ENCODE measurements around the gene SMIM30.

DNA sequence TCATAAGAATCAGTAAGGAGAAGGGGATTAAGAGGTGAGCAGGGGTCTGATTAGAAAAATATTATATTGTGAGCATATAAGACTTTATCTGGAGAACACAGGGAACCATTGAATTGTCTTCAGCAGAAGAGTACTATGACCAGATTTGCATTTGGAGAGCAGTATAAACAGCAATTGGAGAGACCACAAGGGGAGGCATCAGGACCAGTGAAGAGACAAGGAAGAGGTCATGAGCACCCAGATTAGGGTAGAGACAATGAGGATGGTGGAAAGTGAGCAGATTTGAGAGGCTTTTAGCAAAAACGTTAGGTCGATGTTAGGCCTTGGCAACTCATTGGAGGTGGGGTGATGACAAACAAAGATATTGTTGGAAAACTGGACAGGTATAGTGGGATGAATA lies 13.0 kb upstream of the SMIM30 start:
- no peak for TF ChIP-seq TCF7L2 (IDR thresholded peaks at IDR 0.05; ENCODE audit: borderline replicate concordance, extremely low read depth, insufficient read depth, insufficient read length)
- no peak for TF ChIP-seq EZH2phosphoT487 (IDR thresholded peaks at IDR 0.05; ENCODE audit: borderline replicate concordance)
- TF ChIP-seq, protein P1, sequence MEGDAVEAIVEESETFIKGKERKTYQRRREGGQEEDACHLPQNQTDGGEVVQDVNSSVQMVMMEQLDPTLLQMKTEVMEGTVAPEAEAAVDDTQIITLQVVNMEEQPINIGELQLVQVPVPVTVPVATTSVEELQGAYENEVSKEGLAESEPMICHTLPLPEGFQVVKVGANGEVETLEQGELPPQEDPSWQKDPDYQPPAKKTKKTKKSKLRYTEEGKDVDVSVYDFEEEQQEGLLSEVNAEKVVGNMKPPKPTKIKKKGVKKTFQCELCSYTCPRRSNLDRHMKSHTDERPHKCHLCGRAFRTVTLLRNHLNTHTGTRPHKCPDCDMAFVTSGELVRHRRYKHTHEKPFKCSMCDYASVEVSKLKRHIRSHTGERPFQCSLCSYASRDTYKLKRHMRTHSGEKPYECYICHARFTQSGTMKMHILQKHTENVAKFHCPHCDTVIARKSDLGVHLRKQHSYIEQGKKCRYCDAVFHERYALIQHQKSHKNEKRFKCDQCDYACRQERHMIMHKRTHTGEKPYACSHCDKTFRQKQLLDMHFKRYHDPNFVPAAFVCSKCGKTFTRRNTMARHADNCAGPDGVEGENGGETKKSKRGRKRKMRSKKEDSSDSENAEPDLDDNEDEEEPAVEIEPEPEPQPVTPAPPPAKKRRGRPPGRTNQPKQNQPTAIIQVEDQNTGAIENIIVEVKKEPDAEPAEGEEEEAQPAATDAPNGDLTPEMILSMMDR (IDR thresholded peaks at IDR 0.05 in 2 of 3, conservative IDR thresholded peaks at IDR 0.05 in 1 of 3; ENCODE audit: borderline replicate concordance in 1 of 3, insufficient read depth in 1 of 3, low read depth in 2 of 3, low read length in 2 of 3) = no peak
- TF ChIP-seq EZH2 (IDR thresholded peaks at IDR 0.05) = no peak
